ENCODE measurements around the gene CD40.

The CD40 gene

GRCh38 chr20:46151936-46152335 lies 33.8 kb downstream of the CD40 start:
- DNase-seq, result no peak

DNA sequence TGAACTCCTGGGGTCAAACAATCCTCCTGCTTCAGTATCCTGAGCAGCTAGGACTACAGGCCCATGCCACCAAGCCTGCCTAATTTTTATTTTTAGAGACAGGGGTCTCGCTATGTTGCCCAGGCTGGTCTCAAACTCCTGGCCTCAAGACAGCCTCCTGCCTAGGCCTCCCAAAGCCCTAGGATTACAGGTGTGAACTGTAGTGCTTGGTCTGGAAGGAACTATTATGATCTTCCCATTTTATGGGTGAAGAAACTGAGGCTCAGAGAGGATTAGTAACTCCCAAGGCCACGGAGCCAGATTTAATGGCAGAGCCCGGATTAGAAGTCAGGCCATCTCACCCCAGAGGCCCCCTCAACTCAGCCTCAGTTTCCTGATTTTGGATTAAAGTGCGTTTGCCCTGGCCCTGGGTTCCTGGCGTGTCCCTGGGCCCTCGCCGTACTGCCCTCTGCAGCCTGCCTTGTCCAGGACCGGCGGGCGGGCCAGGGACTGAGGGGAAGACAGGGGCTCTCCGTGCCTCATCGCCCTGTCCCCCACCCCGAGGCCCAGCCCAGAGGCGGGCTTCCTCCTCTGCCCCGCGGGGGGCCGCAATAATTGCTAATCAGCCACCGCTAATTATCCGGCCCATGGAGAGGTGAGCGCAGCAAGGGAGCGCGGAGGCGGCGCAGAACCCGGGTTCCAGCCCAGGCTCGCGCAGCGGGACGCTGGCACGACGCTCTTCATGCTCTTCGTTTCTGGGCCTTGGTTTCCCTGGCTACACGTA lies 34.9 kb downstream of the CD40 start:
- no peak for DNase-seq

- no peak for DNase-seq
Observed at GRCh38 chr20:46154305-46154704, 36.2 kb downstream of the CD40 start.

DNA sequence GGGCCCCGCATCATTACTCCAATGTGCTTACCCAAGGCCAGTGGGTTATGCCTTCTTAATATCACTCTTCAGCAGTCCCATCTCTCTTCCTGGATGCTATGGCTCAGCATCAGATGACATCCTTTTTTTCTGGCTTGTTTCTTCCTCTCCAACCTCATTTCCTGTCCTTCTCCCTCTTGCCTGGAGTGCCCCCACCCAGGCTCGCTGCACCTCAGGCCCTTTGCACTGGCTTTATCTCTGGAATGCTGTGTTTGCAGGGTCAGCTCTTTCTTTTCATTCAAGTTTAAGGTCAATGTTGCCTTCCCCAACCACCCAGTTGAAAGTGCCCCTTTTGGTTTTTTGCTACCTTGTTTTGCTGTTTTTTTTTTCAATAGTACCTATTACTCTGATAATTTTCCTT lies 36.7 kb downstream of the CD40 start:
- DNase-seq, result no peak

GRCh38 chr20:46156065-46156464 lies 38.0 kb downstream of the CD40 start:
- DNase-seq, result no peak

DNA sequence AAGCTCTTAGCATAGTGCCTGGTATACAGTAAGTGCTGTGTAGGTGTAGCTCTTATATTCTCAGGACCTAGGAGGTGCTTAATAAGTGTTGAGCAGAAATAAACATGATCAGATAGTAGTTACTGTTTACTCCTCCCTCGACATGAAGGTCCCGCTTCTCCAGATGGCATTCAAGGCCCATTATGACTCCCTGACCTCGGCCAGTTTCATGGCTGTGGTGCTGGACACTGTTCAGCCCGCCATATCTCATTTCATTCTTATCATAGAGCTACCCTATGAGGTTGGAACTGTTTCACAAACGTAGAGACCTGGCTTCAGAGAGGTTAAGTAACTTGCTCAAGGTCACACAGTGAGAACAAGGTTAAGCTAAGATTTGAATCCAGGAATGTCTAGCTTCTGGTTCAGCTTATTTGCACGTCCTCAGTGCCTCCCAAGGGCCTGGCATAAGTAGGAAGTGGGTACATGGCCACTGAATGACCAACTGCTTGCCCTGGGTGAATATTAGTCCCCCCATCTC lies 39.0 kb downstream of the CD40 start:
- no peak for DNase-seq

GRCh38 chr20:46157625-46158024 lies 39.5 kb downstream of the CD40 start:
- no peak for DNase-seq

- DNase-seq, result no peak
Observed at GRCh38 chr20:46158476-46158987, 40.4 kb downstream of the CD40 start.

- no peak for DNase-seq
Observed at GRCh38 chr20:46159101-46159897, 41.2 kb downstream of the CD40 start.

DNA sequence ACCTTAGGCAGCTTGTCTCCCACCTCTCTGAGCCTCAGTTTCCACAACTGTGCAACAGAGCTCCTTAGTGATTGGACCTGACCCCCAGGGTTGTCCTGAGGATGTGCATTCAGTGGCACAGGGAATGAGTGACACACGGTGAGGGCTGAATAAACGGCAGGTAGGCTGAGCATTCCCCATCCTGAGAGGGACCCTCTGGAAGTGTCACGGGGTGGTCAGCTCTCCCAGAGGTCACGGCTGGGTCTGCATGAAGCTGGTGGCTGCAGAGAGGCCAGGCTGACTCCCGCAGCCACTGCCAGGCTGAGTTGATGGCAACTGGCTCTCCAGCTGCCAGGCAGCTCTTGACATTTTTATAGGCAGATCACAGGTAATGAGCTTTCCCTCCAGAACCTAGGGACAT lies 42.5 kb downstream of the CD40 start:
- DNase-seq, result no peak

DNA sequence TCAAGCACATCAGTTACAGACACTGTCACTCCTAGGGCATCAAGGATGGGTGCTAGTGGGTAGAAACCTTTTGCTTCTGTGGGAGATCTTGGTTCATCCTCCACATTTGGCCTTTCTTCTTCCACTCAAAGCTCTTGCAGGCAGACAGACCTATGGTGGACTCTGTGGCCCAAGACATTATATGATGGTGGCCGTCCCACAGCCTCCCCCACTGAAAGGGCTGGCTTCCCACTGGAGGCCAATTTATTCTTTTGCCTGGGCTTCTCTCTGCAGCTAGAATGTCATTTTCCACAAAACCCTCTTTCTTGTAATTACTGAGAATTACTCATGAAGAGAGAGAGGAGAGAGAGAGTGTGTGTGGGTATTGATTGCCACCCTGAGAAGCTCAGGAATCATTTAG lies 43.8 kb downstream of the CD40 start:
- no peak for DNase-seq

- DNase-seq, result no peak
Observed at GRCh38 chr20:46164254-46164653, 46.1 kb downstream of the CD40 start.

DNA sequence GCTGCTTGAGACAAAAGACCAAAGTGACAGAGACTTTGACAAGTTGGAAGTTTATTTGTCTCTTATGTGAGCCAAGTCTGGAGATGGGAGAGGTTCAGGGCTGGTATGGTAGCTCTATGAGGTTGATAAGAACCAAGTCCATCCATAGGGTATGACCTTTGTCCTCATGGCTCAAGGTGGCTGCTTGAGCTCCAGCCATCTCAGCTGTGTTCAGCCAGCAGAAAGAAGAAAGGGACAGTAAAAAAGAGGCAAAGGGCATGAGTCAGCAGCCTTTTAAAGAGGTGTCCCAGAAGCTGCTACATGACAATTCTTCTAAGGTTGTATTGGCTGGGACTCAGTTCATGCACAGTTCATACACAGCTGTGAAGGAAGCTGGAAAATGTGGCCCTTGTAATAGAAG lies 49.0 kb downstream of the CD40 start:
- DNase-seq, result no peak

GRCh38 chr20:46168438-46168837 lies 50.3 kb downstream of the CD40 start:
- DNase-seq, result no peak

- DNase-seq, result no peak
Observed at GRCh38 chr20:46169245-46170171, 51.4 kb downstream of the CD40 start.

DNA sequence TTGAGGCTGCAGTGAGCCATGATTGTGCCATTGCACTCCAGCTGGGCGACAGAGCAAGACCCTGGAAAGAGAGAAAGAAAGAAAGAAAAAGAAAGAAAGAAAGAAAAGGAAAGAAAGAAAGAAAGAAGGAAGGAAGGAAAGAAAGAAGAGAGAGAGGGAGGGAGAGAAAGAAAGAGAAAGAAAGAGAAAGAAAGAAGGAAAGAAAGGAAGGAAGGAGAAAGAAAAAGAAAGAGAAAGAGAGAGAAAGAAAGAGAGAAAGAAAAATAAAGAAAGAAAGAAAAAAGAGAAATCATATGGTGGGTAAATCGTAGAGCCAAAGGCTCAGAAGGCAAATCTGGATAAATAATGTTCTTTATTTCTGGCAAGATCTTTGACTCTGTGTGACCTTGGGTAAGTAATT lies 53.4 kb downstream of the CD40 start:
- DNase-seq, result no peak

- DNase-seq, result no peak
Observed at GRCh38 chr20:46171909-46172308, 53.8 kb downstream of the CD40 start.

DNA sequence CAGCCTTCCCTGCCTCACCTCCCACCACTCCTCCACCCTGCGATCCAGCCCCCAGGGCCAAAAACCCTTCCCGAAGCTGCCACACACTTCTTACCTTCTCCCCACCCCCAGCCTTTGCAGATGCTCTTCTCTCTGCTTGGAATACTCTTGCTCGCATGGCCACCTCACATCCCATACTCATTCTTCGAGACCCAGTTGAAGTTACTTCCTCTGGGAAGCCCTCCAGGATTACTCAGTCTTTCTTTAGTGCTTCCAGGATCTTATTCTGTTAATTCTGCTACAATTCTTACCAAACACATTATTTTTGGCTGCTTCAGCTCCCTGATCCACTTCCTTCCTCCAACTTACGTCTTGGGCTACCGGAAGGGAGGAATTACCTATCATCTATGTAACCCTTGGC lies 54.3 kb downstream of the CD40 start:
- no peak for DNase-seq

DNA sequence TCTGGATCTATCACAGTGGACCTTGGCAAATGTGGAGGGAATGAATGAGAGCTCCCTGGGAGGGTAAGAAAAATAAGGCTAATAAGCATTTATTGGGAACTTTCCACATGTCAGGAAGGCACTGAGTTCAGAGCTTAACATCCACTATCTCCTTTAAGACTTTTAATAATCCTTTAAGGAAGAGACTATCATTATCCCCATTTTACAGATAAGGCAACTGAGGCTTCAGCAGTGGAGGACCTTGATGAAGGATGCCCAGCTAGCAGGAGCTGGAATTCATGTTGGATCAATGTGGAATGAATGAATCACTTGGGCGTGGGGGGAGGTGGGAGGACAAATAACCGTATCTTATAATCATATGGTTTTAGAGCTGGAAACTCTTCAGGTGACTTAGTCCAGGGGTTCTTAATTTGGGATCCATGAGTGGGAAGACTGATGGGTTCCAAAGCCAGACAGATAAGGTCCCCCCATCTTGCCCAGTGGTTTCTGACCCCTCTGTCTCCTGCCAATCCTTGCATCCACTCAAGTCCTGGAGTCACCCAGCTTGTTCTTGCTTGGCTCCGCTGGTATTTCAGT lies 54.9 kb downstream of the CD40 start:
- no peak for DNase-seq

- DNase-seq, result no peak
Observed at GRCh38 chr20:46173652-46174468, 55.7 kb downstream of the CD40 start.

DNA sequence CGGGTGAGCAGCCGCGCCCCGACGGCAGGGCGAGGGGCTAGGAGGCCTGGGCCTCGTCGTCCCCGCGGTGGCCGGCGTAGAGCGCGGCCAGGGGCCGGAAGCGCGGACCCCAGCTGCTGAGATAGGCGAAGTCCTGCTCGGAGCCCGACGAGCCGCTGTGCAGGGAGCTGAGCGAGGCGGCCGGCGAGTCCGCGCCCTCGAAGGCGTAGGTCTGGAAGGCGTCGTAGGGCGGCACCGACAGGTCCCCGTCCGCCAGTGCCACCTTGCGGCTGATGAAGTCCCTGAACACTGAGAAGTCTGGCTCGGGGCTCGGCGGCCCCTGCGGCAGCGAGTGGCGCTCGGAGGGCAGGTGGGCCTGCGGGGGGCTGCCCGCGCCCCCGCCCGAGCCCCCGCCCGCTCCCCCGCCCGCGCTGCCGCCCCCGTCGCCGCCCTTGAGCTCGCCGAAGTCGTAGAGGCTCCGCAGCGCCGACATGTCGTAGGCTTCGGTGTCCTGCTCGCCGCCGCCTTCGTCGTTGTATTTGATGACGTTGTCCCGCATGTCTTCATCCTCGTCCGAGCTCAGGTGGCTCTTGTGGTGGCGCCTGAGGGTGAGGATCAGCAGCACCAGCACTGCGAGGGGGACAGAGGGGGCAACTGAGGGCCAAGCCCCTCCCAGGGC lies 56.5 kb downstream of the CD40 start:
- DNase-seq, result no peak

Data from NK-92 treated with Interleukin-12 subunit alpha and Interleukin-12 subunit beta, amount 100 ng/mL, for 24 hours (cell line).